Stimulated activated CD4-positive, alpha-beta T cell treated with anti-CD3 and anti-CD28 coated beads, Interleukin-12 subunit alpha, Interleukin-12 subunit beta, amount 100 ng/mL, for 4 hours (primary cell): ENCODE results near the gene MUCL3.
A peak's percentile ranks its signal among the peaks of the same experiment; 100 is the strongest.
"Not testable (repeated sequence)": the region's sequence is repeated elsewhere in the genome, so short reads cannot be mapped to it uniquely, and the experiment has no call there.

Source experiments
- DNase-seq: peaks from one replicate; pipeline ENCODE4 v3.0.0-alpha.2; 2020

The MUCL3 gene

GRCh38 chr6:30988209-30988825, 47.5 kb downstream of the MUCL3 start:
- DNase-seq, result no peak

GRCh38 chr6:30990422-30991086, 49.8 kb downstream of the MUCL3 start:
- DNase-seq, result peak; percentile 6

GRCh38 chr6:30991891-30992290, 51.1 kb downstream of the MUCL3 start:
- DNase-seq, result no peak

GRCh38 chr6:30997301-30997700, 56.5 kb downstream of the MUCL3 start:
- no peak for DNase-seq

- no peak for DNase-seq
Observed at GRCh38 chr6:30998785-30999184, 58.0 kb downstream of the MUCL3 start.

- not testable (repeated sequence) for DNase-seq
Observed at GRCh38 chr6:31000067-31000860, 59.5 kb downstream of the MUCL3 start.

GRCh38 chr6:31001281-31001888, 60.6 kb downstream of the MUCL3 start:
- no peak for DNase-seq

GRCh38 chr6:31002471-31002870, 61.7 kb downstream of the MUCL3 start:
- DNase-seq, result no peak
